ENCODE results near the gene ZNF536. TPM values are rescaled to one million over a fixed set of nuclear protein-coding genes. Genes with fewer than 3 reads are reported as not detected.
"Not testable (repeated sequence)": the region's sequence is repeated elsewhere in the genome, so short reads cannot be mapped to it uniquely, and the experiment has no call there.

The ZNF536 gene
- total and polyA plus RNA-seq, 2 of the 4 experiments (the other 2 are of a cell fraction) = not detected

DNA sequence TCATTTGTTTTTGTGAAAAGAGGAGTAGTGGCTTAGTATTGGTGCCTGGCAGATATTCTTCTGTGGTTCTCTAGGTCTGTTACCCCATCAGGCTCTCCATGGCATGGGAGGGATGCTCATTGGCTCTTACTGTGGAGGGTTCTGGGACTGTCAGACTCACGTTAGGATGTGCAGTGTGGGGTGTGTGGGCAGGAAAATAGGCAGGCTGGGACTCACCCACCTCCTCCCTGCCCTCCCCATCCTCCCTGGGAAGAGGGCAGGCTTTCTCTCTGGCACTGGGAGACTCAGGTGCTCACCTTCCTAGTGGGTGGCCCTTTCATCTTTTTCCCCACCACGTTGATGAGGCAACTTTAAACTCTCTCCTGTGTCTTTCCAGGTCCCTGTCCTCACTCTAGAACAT is 44.2 kb downstream of the ZNF536 start:
- Histone ChIP-seq H4K5ac (ENCODE audit: low read depth, low read length) (no peak overlapping the region), H4K8ac (ENCODE audit: low read depth in 2 of 2, low read length in 2 of 2) (no peak overlapping the region), H3K27me3 (ENCODE audit: control insufficient read depth, insufficient read depth, low read length) (no peaks in the 10 kb centered on the region), H3K4me1 (ENCODE audit: control insufficient read depth, insufficient read depth, low read length) (no peaks in the 10 kb centered on the region), H3K56ac (ENCODE audit: extremely low read depth, insufficient read depth, low read length) (no peak overlapping the region), H3K9me1 (ENCODE audit: insufficient read depth, low read length) (no peaks in the 10 kb centered on the region), H3K27ac (ENCODE audit: insufficient read depth, low read length) (no peak overlapping the region), H3K9ac (ENCODE audit: low read depth, low read length) (no peak overlapping the region), H2AK9ac (replicated peaks; ENCODE audit: low read depth, low read length, poor library complexity) (no peak overlapping the region), H3K18ac (ENCODE audit: low read depth, low read length) (no peak overlapping the region), H3K14ac (replicated peaks; ENCODE audit: low read depth, low read length) (no peak overlapping the region), H2AK5ac (ENCODE audit: low read depth, low read length) (no peak overlapping the region), H3K79me1 (ENCODE audit: low read depth in 1 of 2, low read length in 2 of 2) (no peaks in the 10 kb centered on the region), H2BK15ac (ENCODE audit: low read depth, low read length) (no peak overlapping the region), H3K4ac (ENCODE audit: low read depth, low read length) (no peak overlapping the region), H2BK20ac (ENCODE audit: low read depth, low read length) (no peak overlapping the region), H3K36me3 (ENCODE audit: control insufficient read depth, insufficient read depth, low read length) (no peaks in the 10 kb centered on the region), H2BK5ac (ENCODE audit: low read depth, low read length, poor library complexity, severe bottlenecking) (no peak overlapping the region), H2BK120ac (ENCODE audit: low read depth, low read length) (no peak overlapping the region), H3K4me2 (ENCODE audit: low read depth, low read length) (no peak overlapping the region), H2AFZ (replicated peaks; ENCODE audit: low read length, poor library complexity) (no peak overlapping the region), H3K9me3 (ENCODE audit: control insufficient read depth, insufficient read depth, low read length) (peaks cover 9% of the 10 kb centered on the region), H3K4me3 (ENCODE audit: insufficient read depth, low read depth, low read length) (no peak overlapping the region), H4K91ac (ENCODE audit: insufficient read depth, low read depth, low read length) (no peak overlapping the region), H4K20me1 (ENCODE audit: insufficient read depth, low read length) (no peaks in the 10 kb centered on the region), H3K23ac (ENCODE audit: low read depth, low read length) (no peak overlapping the region)
- no peak for DNase-seq
- WGBS, 2 experiments (ENCODE audit: extremely low coverage in 2 of 2, insufficient read length in 1 of 2) = no CpG with 5 or more reads among the region's 2 CpGs
- dilution Hi-C loops (cut with HindIII; ENCODE audit: low sequenced_read_pairs, unreplicated experiment) (no loop called here), intact Hi-C loops (cut with micrococcal nuclease) (no loop called here), in situ Hi-C loops (cut with MboI; ENCODE audit: low sequenced_read_pairs) (no loop called here)
- BruUV-seq (replicated peaks) = no TSS peak
- TF ChIP-seq RFX5 (IDR thresholded peaks at IDR 0.05; ENCODE audit: low read depth, low read length) (no peak), CEBPB (IDR thresholded peaks at IDR 0.05; ENCODE audit: low read depth, low read length) (no peak), RAD21 (IDR thresholded peaks at IDR 0.05; ENCODE audit: low read length) (no peak), MXI1 (IDR thresholded peaks at IDR 0.05; ENCODE audit: borderline replicate concordance, low read depth, low read length) (no peak), CHD1 (IDR thresholded peaks at IDR 0.05; ENCODE audit: low read depth, low read length) (no peak), POLR2A (IDR thresholded peaks at IDR 0.05; ENCODE audit: low read depth, low read length) (no peak), MAZ (IDR thresholded peaks at IDR 0.05; ENCODE audit: borderline replicate concordance, low read depth, low read length) (no peak)
- TF ChIP-seq, protein P1, sequence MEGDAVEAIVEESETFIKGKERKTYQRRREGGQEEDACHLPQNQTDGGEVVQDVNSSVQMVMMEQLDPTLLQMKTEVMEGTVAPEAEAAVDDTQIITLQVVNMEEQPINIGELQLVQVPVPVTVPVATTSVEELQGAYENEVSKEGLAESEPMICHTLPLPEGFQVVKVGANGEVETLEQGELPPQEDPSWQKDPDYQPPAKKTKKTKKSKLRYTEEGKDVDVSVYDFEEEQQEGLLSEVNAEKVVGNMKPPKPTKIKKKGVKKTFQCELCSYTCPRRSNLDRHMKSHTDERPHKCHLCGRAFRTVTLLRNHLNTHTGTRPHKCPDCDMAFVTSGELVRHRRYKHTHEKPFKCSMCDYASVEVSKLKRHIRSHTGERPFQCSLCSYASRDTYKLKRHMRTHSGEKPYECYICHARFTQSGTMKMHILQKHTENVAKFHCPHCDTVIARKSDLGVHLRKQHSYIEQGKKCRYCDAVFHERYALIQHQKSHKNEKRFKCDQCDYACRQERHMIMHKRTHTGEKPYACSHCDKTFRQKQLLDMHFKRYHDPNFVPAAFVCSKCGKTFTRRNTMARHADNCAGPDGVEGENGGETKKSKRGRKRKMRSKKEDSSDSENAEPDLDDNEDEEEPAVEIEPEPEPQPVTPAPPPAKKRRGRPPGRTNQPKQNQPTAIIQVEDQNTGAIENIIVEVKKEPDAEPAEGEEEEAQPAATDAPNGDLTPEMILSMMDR (conservative IDR thresholded peaks at IDR 0.05; ENCODE audit: low read depth, low read length) = no peak
- CTCF ChIA-PET = interaction anchor here (0.6 kb wide), 1 partner anchor 190 kb away, joined by 4 read pairs; no protein-coding TSS in a partner anchor
- POLR2A ChIA-PET (ENCODE audit: unreplicated experiment) = no interaction called here
- ATAC-seq (ENCODE audit: low read depth) = no peak

GRCh38 chr19:30417166-30417565 is 45.0 kb downstream of the ZNF536 start:
- BruUV-seq (replicated peaks); H2AK9ac ChIP-seq (replicated peaks; ENCODE audit: low read depth, low read length, poor library complexity); dilution Hi-C loops (cut with HindIII; ENCODE audit: low sequenced_read_pairs, unreplicated experiment); H3K4me2 ChIP-seq (ENCODE audit: low read depth, low read length); H2AK5ac ChIP-seq (ENCODE audit: low read depth, low read length); H2BK15ac ChIP-seq (ENCODE audit: low read depth, low read length); POLR2A ChIA-PET (ENCODE audit: unreplicated experiment); H4K91ac ChIP-seq (ENCODE audit: insufficient read depth, low read depth, low read length); H3K18ac ChIP-seq (ENCODE audit: low read depth, low read length); H3K9ac ChIP-seq (ENCODE audit: low read depth, low read length); H4K20me1 ChIP-seq (ENCODE audit: insufficient read depth, low read length); H3K4me3 ChIP-seq (ENCODE audit: insufficient read depth, low read depth, low read length); H2AFZ ChIP-seq (replicated peaks; ENCODE audit: low read length, poor library complexity); H3K4ac ChIP-seq (ENCODE audit: low read depth, low read length); H3K79me1 ChIP-seq (ENCODE audit: low read depth in 1 of 2, low read length in 2 of 2); H3K9me3 ChIP-seq (ENCODE audit: control insufficient read depth, insufficient read depth, low read length); in situ Hi-C loops (cut with MboI; ENCODE audit: low sequenced_read_pairs); H3K23ac ChIP-seq (ENCODE audit: low read depth, low read length); H3K14ac ChIP-seq (replicated peaks; ENCODE audit: low read depth, low read length); H3K36me3 ChIP-seq (ENCODE audit: control insufficient read depth, insufficient read depth, low read length); H3K4me1 ChIP-seq (ENCODE audit: control insufficient read depth, insufficient read depth, low read length); H4K5ac ChIP-seq (ENCODE audit: low read depth, low read length); H3K9me1 ChIP-seq (ENCODE audit: insufficient read depth, low read length); DNase-seq; H3K56ac ChIP-seq (ENCODE audit: extremely low read depth, insufficient read depth, low read length); intact Hi-C loops (cut with micrococcal nuclease); ATAC-seq (ENCODE audit: low read depth); H2BK120ac ChIP-seq (ENCODE audit: low read depth, low read length); H2BK20ac ChIP-seq (ENCODE audit: low read depth, low read length); H3K27ac ChIP-seq (ENCODE audit: insufficient read depth, low read length); H4K8ac ChIP-seq (ENCODE audit: low read depth in 2 of 2, low read length in 2 of 2); H2BK5ac ChIP-seq (ENCODE audit: low read depth, low read length, poor library complexity, severe bottlenecking); H3K27me3 ChIP-seq (ENCODE audit: control insufficient read depth, insufficient read depth, low read length): not testable (repeated sequence)
- WGBS, 2 experiments (ENCODE audit: extremely low coverage in 2 of 2, insufficient read length in 1 of 2) = no CpG with 5 or more reads among the region's 4 CpGs
- CTCF ChIA-PET = interaction anchor here (0.6 kb wide), 1 partner anchor 189 kb away, joined by 4 read pairs; no protein-coding TSS in a partner anchor

Data from IMR-90 (cell line).